GM18511 (cell line): ENCODE data around the gene EYS.

ENCODE experiments used
- ATAC-seq: cut with Tn5 transposase; IDR thresholded peaks from one replicate; pipeline ENCODE4 v1.9.1; 2021; ENCODE audit warnings: mild to moderate bottlenecking, moderate library complexity; ENCODE audit not compliant: unreplicated experiment

The EYS gene

DNA sequence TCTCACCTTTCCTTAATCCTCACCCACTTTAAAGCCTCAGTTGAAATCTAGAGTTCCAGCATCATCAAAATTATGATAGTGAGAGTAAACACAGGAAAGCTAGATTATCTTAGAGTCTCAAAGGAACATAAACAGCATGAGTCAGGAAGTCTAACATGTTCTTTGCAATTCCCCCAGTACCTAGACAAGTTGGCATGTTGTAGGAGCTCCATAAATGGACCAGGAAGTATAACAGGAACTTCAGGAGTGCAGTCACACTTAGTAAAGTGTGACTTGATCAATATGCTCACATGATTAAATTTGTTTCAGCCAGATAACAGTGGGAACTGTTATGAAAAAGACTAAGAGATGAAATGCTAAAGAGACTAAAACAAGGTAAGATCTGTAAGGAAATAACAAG, 834.4 kb downstream of the EYS start:
- no peak for ATAC-seq

DNA sequence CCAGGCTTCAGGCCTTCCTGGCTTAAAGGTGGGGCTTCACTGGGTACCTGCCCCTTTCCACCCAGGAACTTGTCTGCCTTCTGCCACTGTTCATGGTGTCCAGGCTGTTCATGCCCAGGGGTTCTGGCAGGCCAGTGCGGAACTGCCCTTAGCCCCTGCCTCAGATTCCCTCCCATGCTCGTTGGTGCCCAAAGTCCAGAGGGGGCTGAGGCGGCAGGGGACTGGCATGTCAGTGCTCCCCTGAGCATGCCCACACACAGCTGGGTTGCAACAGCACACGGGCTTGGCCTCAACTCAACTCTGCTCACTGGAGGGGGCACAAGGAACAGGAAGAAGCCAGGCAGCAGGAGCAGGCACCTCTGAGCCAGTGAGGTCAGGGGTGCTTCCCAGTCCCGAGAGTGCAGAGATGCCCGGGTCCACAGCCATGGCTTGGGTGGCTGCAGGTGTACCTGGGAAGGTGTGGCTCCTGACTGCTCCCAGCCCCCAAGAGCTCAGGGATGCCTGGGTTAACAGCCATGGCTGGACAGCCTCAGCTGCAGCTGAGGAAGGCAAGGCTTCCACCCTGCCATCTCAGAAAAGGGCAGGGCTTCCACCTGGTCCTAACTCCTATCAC, 845.9 kb downstream of the EYS start:
- no peak for ATAC-seq

GRCh38 chr6:64860203-64860602, 846.8 kb downstream of the EYS start:
- no peak for ATAC-seq

DNA sequence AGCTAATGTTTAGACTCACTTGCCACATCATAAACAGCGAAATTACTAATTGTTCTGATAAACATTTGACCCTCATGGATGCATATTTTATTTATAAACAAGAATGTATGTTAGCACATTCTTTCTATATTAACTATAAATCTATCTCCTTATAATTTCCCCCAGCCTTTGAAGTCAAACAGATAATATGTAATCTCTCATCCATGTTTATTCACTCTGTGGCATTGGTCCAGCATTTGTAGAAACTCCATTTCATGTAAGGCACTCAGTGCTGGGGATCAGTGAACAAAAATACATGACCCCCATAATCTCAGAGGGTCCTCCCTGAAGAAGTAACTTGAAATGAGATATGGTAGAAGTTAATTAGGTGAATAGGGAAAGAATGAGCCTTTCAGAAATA, 856.9 kb downstream of the EYS start:
- ATAC-seq = no peak

GRCh38 chr6:64848467-64848866, 858.6 kb downstream of the EYS start:
- no peak for ATAC-seq

- ATAC-seq = no peak
These were observed 859.6 kb downstream of the EYS start for GRCh38 chr6:64847396-64847795.

- ATAC-seq = no peak
These were observed 868.3 kb downstream of the EYS start for GRCh38 chr6:64838726-64839125.

- ATAC-seq = no peak
These were observed 875.3 kb downstream of the EYS start for GRCh38 chr6:64831680-64832079.

DNA sequence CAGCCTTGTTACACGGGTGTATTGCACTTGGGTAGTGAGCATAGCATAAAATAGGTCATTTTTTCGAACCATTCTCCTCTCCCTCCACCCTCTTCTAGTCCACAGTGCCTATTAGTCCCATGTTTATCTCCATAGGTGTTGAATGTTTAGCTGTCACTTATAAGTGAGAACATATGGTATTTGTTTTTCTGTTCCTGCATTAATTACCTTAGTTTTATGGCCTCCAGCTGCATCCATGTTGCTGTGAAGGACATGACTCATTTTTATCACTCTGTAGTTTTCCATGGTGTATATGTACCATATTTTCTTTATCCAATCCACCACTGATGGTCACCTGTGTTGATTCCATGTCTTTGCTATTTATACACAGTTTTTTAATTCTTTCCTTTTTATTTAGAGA, 889.5 kb downstream of the EYS start:
- no peak for ATAC-seq

- ATAC-seq = no peak
These were observed 891.3 kb downstream of the EYS start for GRCh38 chr6:64815718-64816117.

GRCh38 chr6:64812138-64812537, 894.9 kb downstream of the EYS start:
- ATAC-seq = no peak

- no peak for ATAC-seq
These were observed 895.9 kb downstream of the EYS start for GRCh38 chr6:64811119-64811518.

DNA sequence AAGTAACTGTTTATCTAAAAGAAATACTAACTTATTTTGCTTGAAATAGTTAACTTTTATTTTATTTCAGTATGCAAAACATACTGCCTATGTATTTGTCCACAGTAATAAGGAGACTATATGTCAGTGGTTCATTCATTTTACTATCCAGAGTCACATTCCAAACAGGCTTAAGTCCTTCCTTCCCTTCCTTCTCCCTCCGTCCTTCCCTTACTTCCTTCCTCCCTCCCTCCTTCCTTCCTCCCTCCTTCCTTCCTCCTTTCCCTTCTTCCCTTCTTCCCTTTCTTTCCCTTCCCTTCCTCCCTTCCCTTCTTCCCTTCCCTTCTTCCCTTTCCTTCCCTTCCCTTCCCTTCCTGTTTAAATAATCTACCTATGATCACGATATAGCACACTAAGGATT, 899.2 kb downstream of the EYS start:
- ATAC-seq = no peak

- no peak for ATAC-seq
These were observed 903.4 kb downstream of the EYS start for GRCh38 chr6:64803470-64804166.

DNA sequence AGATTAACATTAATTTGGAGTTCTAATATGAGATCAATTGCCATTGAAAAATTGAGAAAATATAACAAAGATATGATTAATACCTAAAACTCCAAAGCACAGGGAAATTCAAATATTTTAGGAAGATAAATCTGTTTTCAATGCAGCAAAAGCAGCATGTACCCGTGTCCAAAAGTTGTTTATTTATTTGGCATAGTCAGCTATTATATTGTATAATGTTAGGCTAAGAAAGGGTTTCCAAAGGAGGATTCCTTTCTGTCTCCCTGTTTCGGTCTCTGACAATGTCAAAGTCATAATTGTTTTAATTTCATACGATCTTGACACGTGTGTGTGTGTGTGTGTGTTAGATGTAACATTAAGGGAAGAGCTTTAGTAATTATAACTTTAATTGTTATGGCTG, 914.5 kb downstream of the EYS start:
- no peak for ATAC-seq

DNA sequence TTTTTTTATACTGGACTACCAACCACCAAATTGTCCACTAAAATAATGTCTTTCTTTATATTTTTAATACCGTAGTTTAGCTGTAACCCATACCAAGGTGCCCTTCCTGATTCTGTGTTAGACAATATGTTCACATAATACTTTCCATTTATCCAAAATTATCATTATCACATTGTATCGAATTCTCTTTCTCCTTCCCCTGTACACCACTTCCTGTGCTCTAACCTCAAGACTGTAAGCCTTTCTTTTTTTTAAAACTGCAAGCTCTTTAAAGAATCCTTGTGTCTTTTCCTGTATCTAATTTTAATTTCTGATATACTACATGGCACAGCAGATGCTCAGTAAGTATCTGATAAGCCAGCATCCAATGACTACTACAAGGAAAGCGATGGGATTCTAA, 917.5 kb downstream of the EYS start:
- no peak for ATAC-seq

DNA sequence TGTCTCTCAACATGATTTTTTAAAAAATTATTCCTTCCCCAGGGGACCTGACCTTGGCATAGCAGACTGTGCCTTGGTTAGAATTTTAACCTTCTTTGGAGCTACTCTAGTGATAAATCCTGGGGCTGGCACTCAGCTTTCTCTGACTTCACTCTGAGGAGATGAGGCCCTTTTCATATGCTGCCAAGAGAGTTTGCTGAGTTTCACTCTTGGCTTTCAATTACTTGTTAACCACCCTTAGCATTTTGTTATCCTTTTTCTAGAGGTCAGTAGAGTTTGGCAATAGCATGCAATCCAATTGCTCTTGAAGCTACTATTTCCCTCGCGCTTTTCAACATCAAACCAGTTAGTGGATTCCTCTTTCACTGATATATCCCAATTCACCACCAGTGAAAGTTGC, 920.3 kb downstream of the EYS start:
- no peak for ATAC-seq

GRCh38 chr6:64782877-64783276, 924.1 kb downstream of the EYS start:
- no peak for ATAC-seq

- ATAC-seq = no peak
These were observed 928.9 kb downstream of the EYS start for GRCh38 chr6:64777941-64778785.

- ATAC-seq = no peak
These were observed 930.7 kb downstream of the EYS start for GRCh38 chr6:64776359-64776758.

GRCh38 chr6:64774881-64775280, 932.1 kb downstream of the EYS start:
- ATAC-seq = no peak

GRCh38 chr6:64750910-64751309, 956.1 kb downstream of the EYS start:
- no peak for ATAC-seq
